Esophagus muscularis mucosa (tissue), 4 donors: Measurements from ENCODE around the gene PRM3. TPM values are rescaled to one million over a fixed set of nuclear protein-coding genes. Genes with fewer than 3 reads are reported as not detected.

Source experiments
- DNase-seq: peaks from one replicate; pipeline ENCODE4 v3.0.0-alpha.2; 2017; ENCODE audit errors: extremely low spot score
- H3K27ac ChIP-seq, 4 donors: fragments of 200-600 bp; sonication (generic); replicated peaks in 1 of 4; 1 replicate in 3 of 4; 2 replicates in 1 of 4; pipeline ENCODE4 v1.5.1; 2016 to 2019; ENCODE audit warnings: mild to moderate bottlenecking in 1 of 4
- H3K27me3 ChIP-seq, 4 donors: fragments of 200-600 bp; sonication (generic); one replicate each; pipeline versions ENCODE4 v1.5.1 to v1.6.0; 2016 to 2019
- H3K36me3 ChIP-seq, 4 donors: fragments of 200-600 bp; sonication (generic); one replicate each; pipeline ENCODE4 v1.5.1; 2016 to 2019
- H3K4me1 ChIP-seq, 4 donors: fragments of 200-600 bp; sonication (generic); one replicate each; pipeline ENCODE4 v1.5.1; 2016 to 2019
- H3K4me3 ChIP-seq, 4 donors: fragments of 200-600 bp; sonication (generic); 1 replicate in 2 of 4; 2 replicates in 2 of 4; pipeline ENCODE4 v1.5.1; 2016 to 2019; ENCODE audit warnings: mild to moderate bottlenecking in 4 of 4, moderate library complexity in 1 of 4
- H3K9me3 ChIP-seq, 4 donors: fragments of 200-600 bp; sonication (generic); 1 replicate in 3 of 4; 2 replicates in 1 of 4; pipeline ENCODE4 v1.5.1; 2016 to 2019
- CTCF ChIP-seq, 3 experiments: fragments of 200-600 bp in 2 of 3; fragments of 450-650 bp in 1 of 3; sonication (generic) in 2 of 3; IDR thresholded peaks; one replicate each; pipeline ENCODE4 v1.5.1; 2017 to 2019; ENCODE audit warnings: antibody characterized with exemption in 3 of 3, mild to moderate bottlenecking in 2 of 3, moderate library complexity in 1 of 3
- EP300 ChIP-seq: sonication (generic); formaldehyde crosslinking; IDR thresholded peaks from one replicate; pipeline ENCODE4 v1.6.1; 2017; ENCODE audit warnings: antibody characterized with exemption
- POLR2A ChIP-seq: fragments of 450-650 bp; IDR thresholded peaks from one replicate; pipeline ENCODE4 v1.6.1; 2017; ENCODE audit warnings: antibody characterized with exemption, moderate library complexity, mild to moderate bottlenecking, low read depth
- POLR2AphosphoS5 ChIP-seq, 2 donors: sonication (generic); formaldehyde crosslinking; IDR thresholded peaks; one replicate each; pipeline ENCODE4 v1.6.1; 2017; ENCODE audit warnings: antibody characterized with exemption in 2 of 2
- WGBS: methylation state at CpG from one replicate; pipeline ENCODE4 v1.1.5; 2018; 5-methylcytosine and 5-hydroxymethylcytosine counted together
- intact Hi-C: fragments of 100-400 bp; cut with DNase I; formaldehyde crosslinking; loops from one replicate; pipeline ENCODE4 v1.15.1; 2023
- total RNA-seq, 4 donors: library from RNA; depleted of rRNA; stranded (reverse); fragments of >200 nt; gene quantifications; one replicate each; pipeline versions ENCODE4 v1.1.0 to v1.2.1, GENCODE V29; 2016

PRM3 gene
- total RNA-seq, 4 donors from 2014 or later, result not detected

- H3K9me3 ChIP-seq, result no peaks in the 10 kb centered on the region
- no peak overlapping the region for H3K27ac ChIP-seq
- intact Hi-C loops, result no loop called here
These were observed 36.6 kb upstream of the PRM3 start for GRCh38 chr16:11309895-11310633.

GRCh38 chr16:11308493-11309283 is 35.3 kb upstream of the PRM3 start:
- intact Hi-C loops, result no loop called here
- 66% methylated on average over 6 of the region's 15 CpGs for WGBS

More at GRCh38 chr16:11309895-11310633, 36.6 kb upstream of the PRM3 start:
- Histone ChIP-seq H3K27me3 (no peaks in the 10 kb centered on the region), H3K4me1 (peaks cover 0 to 9% (median 3%) of the 10 kb centered on the region in 4 donors), H3K36me3 (no peaks in the 10 kb centered on the region), H3K4me3 (no peak overlapping the region)
- no peak for DNase-seq
- TF ChIP-seq POLR2A (no peak), EP300 (no peak), CTCF (IDR thresholded peaks at IDR 0.05) (no peak), POLR2AphosphoS5 (IDR thresholded peaks at IDR 0.05) (no peak)
- 72% methylated on average over 9 of the region's 9 CpGs for WGBS

GRCh38 chr16:11307639-11308492 is 34.4 kb upstream of the PRM3 start:
- Histone ChIP-seq H3K27me3 (no peaks in the 10 kb centered on the region), H3K4me1 (peaks cover 0 to 9% (median 3%) of the 10 kb centered on the region in 4 donors), H3K4me3 (no peak overlapping the region), H3K9me3 (no peaks in the 10 kb centered on the region), H3K36me3 (no peaks in the 10 kb centered on the region), H3K27ac (no peak overlapping the region)
- TF ChIP-seq EP300, result no peak
- TF ChIP-seq POLR2AphosphoS5 (IDR thresholded peaks at IDR 0.05), result no peak
- TF ChIP-seq POLR2A, result no peak
- no peak for TF ChIP-seq CTCF (IDR thresholded peaks at IDR 0.05)
- intact Hi-C loops, result no loop called here
- no peak for DNase-seq
- WGBS, result 95% methylated on average over 12 of the region's 21 CpGs

More at GRCh38 chr16:11308493-11309283, 35.3 kb upstream of the PRM3 start:
- no peak overlapping the region for H3K4me3 ChIP-seq
- no peaks in the 10 kb centered on the region for H3K36me3 ChIP-seq
- peaks cover 0 to 9% (median 3%) of the 10 kb centered on the region in 4 donors for H3K4me1 ChIP-seq
- H3K9me3 ChIP-seq, result no peaks in the 10 kb centered on the region
- H3K27ac ChIP-seq, result no peak overlapping the region
- DNase-seq, result no peak
- no peak for TF ChIP-seq EP300
- TF ChIP-seq CTCF (IDR thresholded peaks at IDR 0.05), result no peak
- H3K27me3 ChIP-seq, result no peaks in the 10 kb centered on the region

- Histone ChIP-seq H3K27me3 (no peaks in the 10 kb centered on the region), H3K4me1 (peaks cover 0 to 2% (median 0%) of the 10 kb centered on the region in 4 donors), H3K4me3 (no peak overlapping the region), H3K36me3 (no peaks in the 10 kb centered on the region), H3K27ac (no peak overlapping the region), H3K9me3 (no peaks in the 10 kb centered on the region)
- intact Hi-C loops, result no loop called here
- WGBS, result 82% methylated on average over 7 of the region's 7 CpGs
- no peak for TF ChIP-seq CTCF (IDR thresholded peaks at IDR 0.05)
- TF ChIP-seq EP300, result no peak
- no peak for DNase-seq
These were observed 33.7 kb upstream of the PRM3 start for GRCh38 chr16:11306997-11307638.
